ENCODE data around the gene COL25A1. TPM values are rescaled to one million over a fixed set of nuclear protein-coding genes. Genes with fewer than 3 reads are reported as not detected.

The COL25A1 gene
- polyA plus RNA-seq, 2 of the 4 experiments (the other 2 are of a cell fraction): not detected

DNA sequence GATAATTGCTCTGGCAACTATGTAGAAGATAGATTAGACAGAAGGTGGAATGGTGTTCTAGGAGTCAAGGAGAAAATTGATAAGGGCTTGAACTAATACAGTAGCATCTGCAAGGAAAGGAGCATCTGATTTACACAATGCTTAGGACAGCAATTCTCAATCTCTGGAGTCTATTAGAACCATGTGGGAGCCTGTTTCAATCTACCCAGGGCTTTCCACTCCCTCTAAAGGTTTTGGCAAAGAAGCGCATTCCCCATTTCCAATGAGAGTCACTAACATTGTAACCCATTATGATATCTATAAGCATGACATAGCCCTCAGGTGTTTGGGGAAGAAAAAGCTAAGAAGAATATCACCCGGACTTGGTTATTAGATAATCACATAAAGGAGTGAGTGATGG lies 168.2 kb downstream of the COL25A1 start:
- Histone ChIP-seq H3K9me3 (no peaks in the 10 kb centered on the region), H3K4me2 (no peak overlapping the region), H3K4me3 (no peak overlapping the region), H3K27ac (no peak overlapping the region), H3K4me1 (no peaks in the 10 kb centered on the region)
- FAIRE-seq: no peak
- POLR2A ChIA-PET: no interaction called here
- no peak for ATAC-seq
- CTCF ChIA-PET: no interaction called here
- 47% methylated on average over 2 of the region's 2 CpGs for WGBS (ENCODE audit: missing lambda C conversion rate)
- DNase-seq (ENCODE audit: low read depth in 1 of 2, low spot score in 1 of 2): no peak
- TF ChIP-seq RARB (CRISPR knock-in tag; IDR thresholded peaks at IDR 0.05) (no peak), PHF8 (IDR thresholded peaks at IDR 0.05; ENCODE audit: borderline replicate concordance, low read depth) (no peak), RNF2 (IDR thresholded peaks at IDR 0.05; ENCODE audit: borderline replicate concordance, low read depth) (no peak), CBX2 (IDR thresholded peaks at IDR 0.05; ENCODE audit: borderline replicate concordance, low read depth) (no peak)

DNA sequence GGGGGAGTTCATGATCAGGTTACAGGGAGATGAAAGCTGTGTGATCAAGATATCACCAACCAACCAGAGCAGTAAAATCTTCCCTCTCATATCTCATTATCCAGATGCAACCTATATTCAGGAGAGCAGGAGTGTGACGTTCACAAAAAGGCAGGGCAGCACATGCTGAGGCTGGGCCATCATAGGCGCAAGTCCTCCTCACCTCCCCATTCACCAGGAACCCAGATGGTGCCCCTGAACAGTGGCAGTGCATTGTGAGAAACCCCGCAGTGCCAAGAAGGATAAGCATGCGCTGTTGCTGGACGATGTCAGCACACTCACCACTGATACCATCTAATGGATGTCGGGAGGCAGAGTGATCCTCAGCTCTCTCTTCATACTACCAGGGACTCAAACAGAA lies 170.9 kb downstream of the COL25A1 start:
- no peak for FAIRE-seq
- no peak overlapping the region for H3K4me3 ChIP-seq
- CTCF ChIA-PET: no interaction called here
- no peaks in the 10 kb centered on the region for H3K4me1 ChIP-seq
- 31% methylated on average over 2 of the region's 6 CpGs for WGBS (ENCODE audit: missing lambda C conversion rate)
- ATAC-seq: no peak
- no peak overlapping the region for H3K27ac ChIP-seq
- DNase-seq (ENCODE audit: low read depth in 1 of 2, low spot score in 1 of 2): no peak
- POLR2A ChIA-PET: no interaction called here
- no peak overlapping the region for H3K4me2 ChIP-seq
- H3K9me3 ChIP-seq: no peaks in the 10 kb centered on the region
- TF ChIP-seq, protein P1, sequence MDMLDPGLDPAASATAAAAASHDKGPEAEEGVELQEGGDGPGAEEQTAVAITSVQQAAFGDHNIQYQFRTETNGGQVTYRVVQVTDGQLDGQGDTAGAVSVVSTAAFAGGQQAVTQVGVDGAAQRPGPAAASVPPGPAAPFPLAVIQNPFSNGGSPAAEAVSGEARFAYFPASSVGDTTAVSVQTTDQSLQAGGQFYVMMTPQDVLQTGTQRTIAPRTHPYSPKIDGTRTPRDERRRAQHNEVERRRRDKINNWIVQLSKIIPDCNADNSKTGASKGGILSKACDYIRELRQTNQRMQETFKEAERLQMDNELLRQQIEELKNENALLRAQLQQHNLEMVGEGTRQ (IDR thresholded peaks at IDR 0.05): no peak
- TF ChIP-seq HDAC2 (IDR thresholded peaks at IDR 0.05) (no peak), RCOR1 (IDR thresholded peaks at IDR 0.05; ENCODE audit: low read depth, low read length) (no peak), CBX2 (IDR thresholded peaks at IDR 0.05; ENCODE audit: borderline replicate concordance, low read depth) (no peak), ZFP36 (IDR thresholded peaks at IDR 0.05; ENCODE audit: borderline replicate concordance, partially characterized antibody) (no peak), NFE2L2 (conservative IDR thresholded peaks at IDR 0.05; ENCODE audit: low read length) (no peak), HEYL (CRISPR knock-in tag; IDR thresholded peaks at IDR 0.05) (no peak), HOXB13 (CRISPR knock-in tag; IDR thresholded peaks at IDR 0.05; ENCODE audit: low read depth) (no peak), ESRRA (IDR thresholded peaks at IDR 0.05; ENCODE audit: borderline replicate concordance, low read length) (no peak), NPAS2 (CRISPR knock-in tag; IDR thresholded peaks at IDR 0.05; ENCODE audit: borderline replicate concordance) (no peak), MYC (IDR thresholded peaks at IDR 0.05; ENCODE audit: borderline replicate concordance, low read length) (no peak)
- TF ChIP-seq, protein P2, sequence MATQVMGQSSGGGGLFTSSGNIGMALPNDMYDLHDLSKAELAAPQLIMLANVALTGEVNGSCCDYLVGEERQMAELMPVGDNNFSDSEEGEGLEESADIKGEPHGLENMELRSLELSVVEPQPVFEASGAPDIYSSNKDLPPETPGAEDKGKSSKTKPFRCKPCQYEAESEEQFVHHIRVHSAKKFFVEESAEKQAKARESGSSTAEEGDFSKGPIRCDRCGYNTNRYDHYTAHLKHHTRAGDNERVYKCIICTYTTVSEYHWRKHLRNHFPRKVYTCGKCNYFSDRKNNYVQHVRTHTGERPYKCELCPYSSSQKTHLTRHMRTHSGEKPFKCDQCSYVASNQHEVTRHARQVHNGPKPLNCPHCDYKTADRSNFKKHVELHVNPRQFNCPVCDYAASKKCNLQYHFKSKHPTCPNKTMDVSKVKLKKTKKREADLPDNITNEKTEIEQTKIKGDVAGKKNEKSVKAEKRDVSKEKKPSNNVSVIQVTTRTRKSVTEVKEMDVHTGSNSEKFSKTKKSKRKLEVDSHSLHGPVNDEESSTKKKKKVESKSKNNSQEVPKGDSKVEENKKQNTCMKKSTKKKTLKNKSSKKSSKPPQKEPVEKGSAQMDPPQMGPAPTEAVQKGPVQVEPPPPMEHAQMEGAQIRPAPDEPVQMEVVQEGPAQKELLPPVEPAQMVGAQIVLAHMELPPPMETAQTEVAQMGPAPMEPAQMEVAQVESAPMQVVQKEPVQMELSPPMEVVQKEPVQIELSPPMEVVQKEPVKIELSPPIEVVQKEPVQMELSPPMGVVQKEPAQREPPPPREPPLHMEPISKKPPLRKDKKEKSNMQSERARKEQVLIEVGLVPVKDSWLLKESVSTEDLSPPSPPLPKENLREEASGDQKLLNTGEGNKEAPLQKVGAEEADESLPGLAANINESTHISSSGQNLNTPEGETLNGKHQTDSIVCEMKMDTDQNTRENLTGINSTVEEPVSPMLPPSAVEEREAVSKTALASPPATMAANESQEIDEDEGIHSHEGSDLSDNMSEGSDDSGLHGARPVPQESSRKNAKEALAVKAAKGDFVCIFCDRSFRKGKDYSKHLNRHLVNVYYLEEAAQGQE (IDR thresholded peaks at IDR 0.05): no peak
- TF ChIP-seq, protein P3, sequence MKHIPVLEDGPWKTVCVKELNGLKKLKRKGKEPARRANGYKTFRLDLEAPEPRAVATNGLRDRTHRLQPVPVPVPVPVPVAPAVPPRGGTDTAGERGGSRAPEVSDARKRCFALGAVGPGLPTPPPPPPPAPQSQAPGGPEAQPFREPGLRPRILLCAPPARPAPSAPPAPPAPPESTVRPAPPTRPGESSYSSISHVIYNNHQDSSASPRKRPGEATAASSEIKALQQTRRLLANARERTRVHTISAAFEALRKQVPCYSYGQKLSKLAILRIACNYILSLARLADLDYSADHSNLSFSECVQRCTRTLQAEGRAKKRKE (CRISPR knock-in tag; IDR thresholded peaks at IDR 0.05; ENCODE audit: low read depth): no peak
- TF ChIP-seq, protein P4, sequence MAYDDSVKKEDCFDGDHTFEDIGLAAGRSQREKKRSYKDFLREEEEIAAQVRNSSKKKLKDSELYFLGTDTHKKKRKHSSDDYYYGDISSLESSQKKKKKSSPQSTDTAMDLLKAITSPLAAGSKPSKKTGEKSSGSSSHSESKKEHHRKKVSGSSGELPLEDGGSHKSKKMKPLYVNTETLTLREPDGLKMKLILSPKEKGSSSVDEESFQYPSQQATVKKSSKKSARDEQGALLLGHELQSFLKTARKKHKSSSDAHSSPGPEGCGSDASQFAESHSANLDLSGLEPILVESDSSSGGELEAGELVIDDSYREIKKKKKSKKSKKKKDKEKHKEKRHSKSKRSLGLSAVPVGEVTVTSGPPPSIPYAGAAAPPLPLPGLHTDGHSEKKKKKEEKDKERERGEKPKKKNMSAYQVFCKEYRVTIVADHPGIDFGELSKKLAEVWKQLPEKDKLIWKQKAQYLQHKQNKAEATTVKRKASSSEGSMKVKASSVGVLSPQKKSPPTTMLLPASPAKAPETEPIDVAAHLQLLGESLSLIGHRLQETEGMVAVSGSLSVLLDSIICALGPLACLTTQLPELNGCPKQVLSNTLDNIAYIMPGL (CRISPR knock-in tag; IDR thresholded peaks at IDR 0.05; ENCODE audit: borderline replicate concordance): no peak
- TF ChIP-seq, protein P5, sequence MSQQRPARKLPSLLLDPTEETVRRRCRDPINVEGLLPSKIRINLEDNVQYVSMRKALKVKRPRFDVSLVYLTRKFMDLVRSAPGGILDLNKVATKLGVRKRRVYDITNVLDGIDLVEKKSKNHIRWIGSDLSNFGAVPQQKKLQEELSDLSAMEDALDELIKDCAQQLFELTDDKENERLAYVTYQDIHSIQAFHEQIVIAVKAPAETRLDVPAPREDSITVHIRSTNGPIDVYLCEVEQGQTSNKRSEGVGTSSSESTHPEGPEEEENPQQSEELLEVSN (IDR thresholded peaks at IDR 0.05; ENCODE audit: borderline replicate concordance, low read depth): no peak
- TF ChIP-seq, protein P6, sequence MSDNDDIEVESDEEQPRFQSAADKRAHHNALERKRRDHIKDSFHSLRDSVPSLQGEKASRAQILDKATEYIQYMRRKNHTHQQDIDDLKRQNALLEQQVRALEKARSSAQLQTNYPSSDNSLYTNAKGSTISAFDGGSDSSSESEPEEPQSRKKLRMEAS (IDR thresholded peaks at IDR 0.05): no peak
